Psoas muscle (tissue), 8 donors: ENCODE measurements around the gene DMRT2. TPM values are rescaled to one million over a fixed set of nuclear protein-coding genes. Genes with fewer than 3 reads are reported as not detected.

Experiments used
- ATAC-seq, 4 donors: fragments of 200-7000 bp; cut with Tn5 transposase; one replicate each; pipeline ENCODE4 v1.9.1; 2020; ENCODE audit warnings: moderate library complexity in 3 of 4, mild to moderate bottlenecking in 2 of 4
- DNase-seq, 2 donors: peaks; one replicate each; pipeline ENCODE4 v3.0.0-alpha.2; 2020
- H3K27ac ChIP-seq: fragments of 200-600 bp; one replicate; pipeline ENCODE4 v1.8.0; 2022
- H3K27me3 ChIP-seq, 3 donors: fragments of 200-600 bp in 1 of 3; one replicate each; pipeline versions ENCODE4 v1.6.1 to v1.8.0; 2013 to 2022; ENCODE audit warnings: low read length in 2 of 3, mild to moderate bottlenecking in 2 of 3, moderate library complexity in 1 of 3; ENCODE audit not compliant: insufficient read depth in 3 of 3
- H3K36me3 ChIP-seq, 2 donors: fragments of 200-600 bp in 1 of 2; one replicate each; pipeline versions ENCODE4 v1.6.1 to v1.8.0; 2013 to 2022; ENCODE audit warnings: low read depth in 1 of 2, mild to moderate bottlenecking in 1 of 2, moderate library complexity in 1 of 2; ENCODE audit not compliant: insufficient read depth in 1 of 2
- H3K4me1 ChIP-seq: fragments of 200-600 bp; one replicate; pipeline ENCODE4 v1.8.0; 2022
- H3K4me3 ChIP-seq: fragments of 200-600 bp; one replicate; pipeline ENCODE4 v1.8.0; 2022; ENCODE audit warnings: mild to moderate bottlenecking
- H3K9me3 ChIP-seq: fragments of 200-600 bp; one replicate; pipeline ENCODE4 v1.8.0; 2022
- CTCF ChIP-seq: fragments of 200-600 bp; IDR thresholded peaks from one replicate; pipeline ENCODE4 v1.8.0; 2022; ENCODE audit warnings: antibody characterized with exemption
- WGBS, 3 donors: extraction: QIAGEN DNeasy Blood & Tissue Kit; methylation state at CpG; one replicate each; pipeline versions ENCODE4 v1.1.6 to v1.1.7; 2013; 5-methylcytosine and 5-hydroxymethylcytosine counted together
- intact Hi-C, 2 donors: fragments of 100-400 bp; cut with DNase I; formaldehyde crosslinking; loops; one replicate each; pipeline versions ENCODE4 v1.11.0 to v1.14.2; 2022
- polyA plus RNA-seq, 3 donors: library from polyadenylated mRNA; stranded (reverse); fragments of 200-250 nt; gene quantifications; one replicate each; pipeline ENCODE4 v1.2.3, GENCODE V29; 2013
- total RNA-seq, 4 donors: library from RNA; stranded (reverse); fragmentation: NEBNext Ultra II Directional in 2 of 4; extraction: Animal tissue kit (Norgen Biotek cat#: 25700) in 2 of 4; gene quantifications; one replicate each; pipeline versions ENCODE4 v1.2.1 to v1.2.4, GENCODE V29; 2021 to 2023
- donor health status: healthy with polysubstance abuse.
- donor health status: DM: no; HTN: no; CAD: no; lungs with moderate emphysema.
- donor health status: Bipolar disorder and iron deficiency.
- donor health status: healthy.
- donor health status: DM: yes; HTN: yes; CAD: no.
- donor health status: DM: no; HTN: no; CAD: no.
- donor health status: DM: no; HTN: no; CAD: no.
- donor health status: DM: yes; HTN: yes; CAD: no.

Gene DMRT2
- total and polyA plus RNA-seq, 7 donors, result 0.43 to 6.8 (median 1.9) TPM

GRCh38 chr9:1071730-1072129 lies 21.6 kb downstream of the DMRT2 start:
- H3K27ac ChIP-seq, result no peak overlapping the region
- TF ChIP-seq CTCF, result no peak
- WGBS, 3 donors, result 72 to 83% (median 74%) methylated on average over 3 of the region's 3 CpGs
- ATAC-seq, result no peak
- intact Hi-C loops, result no loop called here
- H3K9me3 ChIP-seq, result peaks cover 3% of the 10 kb centered on the region
- DNase-seq, result no peak
- H3K4me3 ChIP-seq, result no peak overlapping the region
- peaks cover 0 to 11% (median 0%) of the 10 kb centered on the region in 3 donors for H3K27me3 ChIP-seq
- no peaks in the 10 kb centered on the region for H3K36me3 ChIP-seq
- no peaks in the 10 kb centered on the region for H3K4me1 ChIP-seq

GRCh38 chr9:1073497-1073896 lies 23.3 kb downstream of the DMRT2 start:
- no peak for TF ChIP-seq CTCF
- Histone ChIP-seq H3K27me3 (peaks cover 0 to 11% (median 0%) of the 10 kb centered on the region in 3 donors), H3K36me3 (no peaks in the 10 kb centered on the region), H3K9me3 (no peaks in the 10 kb centered on the region), H3K4me1 (no peaks in the 10 kb centered on the region), H3K4me3 (no peak overlapping the region), H3K27ac (no peak overlapping the region)
- ATAC-seq (no peak), DNase-seq (no peak)
- 89 to 94% (median 90%) methylated on average over 1 of the region's 1 CpG for WGBS, 3 donors
- intact Hi-C loops, result no loop called here

- Histone ChIP-seq H3K36me3 (no peaks in the 10 kb centered on the region), H3K4me1 (no peaks in the 10 kb centered on the region), H3K9me3 (no peaks in the 10 kb centered on the region), H3K27ac (no peak overlapping the region), H3K4me3 (no peak overlapping the region), H3K27me3 (no peaks in the 10 kb centered on the region)
- WGBS, 3 donors, result 83 to 97% (median 91%) methylated on average over 2 of the region's 2 CpGs
- TF ChIP-seq CTCF, result no peak
- no peak for DNase-seq
- intact Hi-C loops, result no loop called here
- no peak for ATAC-seq
These were observed 27.5 kb downstream of the DMRT2 start for GRCh38 chr9:1077616-1078015.

- Histone ChIP-seq H3K9me3 (no peaks in the 10 kb centered on the region), H3K27me3 (no peaks in the 10 kb centered on the region), H3K4me1 (no peaks in the 10 kb centered on the region), H3K27ac (no peak overlapping the region), H3K4me3 (peak overlapping the region; percentile 60), H3K36me3 (no peaks in the 10 kb centered on the region)
- peak in 3 of 4 donors; percentile 44 to 86 (median 67) for ATAC-seq
- no peak for TF ChIP-seq CTCF
- intact Hi-C loops, result no loop called here
- WGBS, 3 donors, result 2 to 8% (median 4%) methylated on average over 13 of the region's 13 CpGs
- peak; percentile 45 to 74 for DNase-seq
These were observed 33.3 kb downstream of the DMRT2 start for GRCh38 chr9:1083325-1083913.

GRCh38 chr9:1085086-1085485 lies 34.9 kb downstream of the DMRT2 start:
- no peak overlapping the region for H3K4me3 ChIP-seq
- H3K27me3 ChIP-seq, result no peaks in the 10 kb centered on the region
- DNase-seq (no peak), ATAC-seq (no peak)
- no peak overlapping the region for H3K27ac ChIP-seq
- no peaks in the 10 kb centered on the region for H3K9me3 ChIP-seq
- no peak for TF ChIP-seq CTCF
- H3K36me3 ChIP-seq, result no peaks in the 10 kb centered on the region
- WGBS, 3 donors, result 41 to 54% (median 49%) methylated on average over 4 of the region's 4 CpGs
- H3K4me1 ChIP-seq, result no peaks in the 10 kb centered on the region
- intact Hi-C loops, result no loop called here
